ENCODE measurements around the gene ZNF718. TPM values are rescaled to one million over a fixed set of nuclear protein-coding genes. Genes with fewer than 3 reads are reported as not detected.

ZNF718 gene
- total and polyA plus RNA-seq, 2 of the 8 experiments (the other 6 are each of a cell fraction or from before 2014, with no cell fraction given), result 3.3 to 19.5 TPM

GRCh38 chr4:147233-147632, 22.9 kb downstream of the ZNF718 start:
- POLR2A ChIA-PET (ENCODE audit: partially characterized antibody), result interaction anchor here (0.7 to 1.6 kb wide), 3 partner anchors 11 to 157 kb away, joined by 3 to 5 read pairs (median 3); partner anchors contain the start of gene ZNF718
- Histone ChIP-seq H3K4me3 (ENCODE audit: extremely low read depth in 1 of 4, insufficient read depth in 2 of 4, low read depth in 3 of 4, low read length in 4 of 4) (no peak overlapping the region), H3K4me1 (replicated peaks in 1 of 4; ENCODE audit: control insufficient read depth in 3 of 4, insufficient read depth in 4 of 4, low read length in 3 of 4) (no peaks in the 10 kb centered on the region), H4K5ac (ENCODE audit: insufficient read length, low read depth, low read length) (no peak overlapping the region), H3K14ac (ENCODE audit: insufficient read length) (no peak overlapping the region), H3K9me3 (ENCODE audit: insufficient read depth in 2 of 2, low read depth in 1 of 2, low read length in 1 of 2) (peaks cover 28 to 36% of the 10 kb centered on the region in 2 experiments), H2BK15ac (ENCODE audit: low read length) (no peak overlapping the region), H3K18ac (ENCODE audit: extremely low read depth, low read length) (no peak overlapping the region), H2BK20ac (ENCODE audit: low read length) (no peak overlapping the region), H3K23me2 (ENCODE audit: low read depth, low read length) (no peaks in the 10 kb centered on the region), H2AK5ac (ENCODE audit: low read depth, low read length) (no peak overlapping the region), H2AFZ (ENCODE audit: low read length) (no peak overlapping the region), H3K79me1 (ENCODE audit: low read depth, low read length) (0 out of 2 replicates have a peak, but pooled peaks cover 7% of the 10 kb centered on the region), H2BK120ac (replicated peaks; ENCODE audit: low read depth, low read length) (no peak overlapping the region), H4K20me1 (replicated peaks in 1 of 2; ENCODE audit: control insufficient read depth in 1 of 2, insufficient read depth in 2 of 2, low read length in 2 of 2) (no peaks in the 10 kb centered on the region), H2BK12ac (ENCODE audit: low read depth, low read length) (no peak overlapping the region), H3K27ac (ENCODE audit: low read depth, low read length) (no peak overlapping the region), H4K91ac (replicated peaks; ENCODE audit: insufficient read length, low read length) (no peak overlapping the region), H3K27me3 (replicated peaks in 1 of 4; ENCODE audit: control insufficient read depth in 3 of 4, extremely low read depth in 1 of 4, insufficient read depth in 3 of 4, low read length in 3 of 4) (peaks cover 0 to 1% (median 0%) of the 10 kb centered on the region in 4 experiments; a peak in 1 of 7 replicates), H3K36me3 (ENCODE audit: control insufficient read depth in 2 of 4, insufficient read depth in 4 of 4, low read length in 3 of 4) (peaks cover 0 to 58% (median 26%) of the 10 kb centered on the region in 4 experiments; a peak in 4 of 8 replicates), H3K4me2 (ENCODE audit: insufficient read depth in 1 of 2, low read depth in 2 of 2, low read length in 2 of 2) (no peak overlapping the region), H3K79me2 (ENCODE audit: control insufficient read depth in 1 of 2, insufficient read depth in 2 of 2, low read length in 2 of 2) (peaks cover 10 to 76% of the 10 kb centered on the region in 2 experiments; a peak in 3 of 4 replicates), H3K9ac (replicated peaks in 1 of 4; ENCODE audit: extremely low read depth in 1 of 4, low read depth in 3 of 4, low read length in 3 of 4) (no peak overlapping the region), H3K23ac (ENCODE audit: insufficient read length) (no peak overlapping the region), H3K56ac (replicated peaks; ENCODE audit: insufficient read length, low read depth, low read length) (no peak overlapping the region), H3K4ac (replicated peaks; ENCODE audit: insufficient read length, low read depth, low read length) (no peak overlapping the region), H2BK5ac (ENCODE audit: low read depth, low read length) (no peak overlapping the region), H4K8ac (ENCODE audit: extremely low read depth, insufficient read depth, low read length) (no peak overlapping the region)
- CTCF ChIA-PET (ENCODE audit: partially characterized antibody), result interaction anchor here (0.7 to 1.0 kb wide), 3 partner anchors 12 to 167 kb away, joined by 3 read pairs; partner anchors contain the start of gene ZNF732
- DNase-seq (ENCODE audit: low read depth in 1 of 2, low spot score in 2 of 2), result no peak
- no peak for FAIRE-seq
- 94% methylated on average over 4 of the region's 4 CpGs; no CpG with 5 or more reads in 1 of the 2 experiments for WGBS, 2 experiments (ENCODE audit: extremely low coverage in 1 of 2, insufficient coverage in 1 of 2, insufficient read length in 1 of 2, insufficient replicate concordance in 2 of 2, low coverage in 1 of 2, low lambda C conversion rate in 2 of 2, missing lambda C conversion rate in 1 of 2)
- TF ChIP-seq EZH2 (IDR thresholded peaks at IDR 0.05; ENCODE audit: low read depth, low read length, severe bottlenecking) (no peak), CHD1 (IDR thresholded peaks at IDR 0.05; ENCODE audit: low read depth, low read length) (no peak), GTF2F1 (IDR thresholded peaks at IDR 0.05; ENCODE audit: borderline replicate concordance, low read depth, low read length) (no peak), RBBP5 (IDR thresholded peaks at IDR 0.05; ENCODE audit: borderline replicate concordance, low read depth, low read length) (no peak), TAF1 (IDR thresholded peaks at IDR 0.05; ENCODE audit: low read depth, low read length) (no peak), SIX5 (IDR thresholded peaks at IDR 0.05; ENCODE audit: low read depth, low read length) (no peak), CBX8 (IDR thresholded peaks at IDR 0.05; ENCODE audit: borderline replicate concordance, low read depth, low read length) (no peak), POLR2A (IDR thresholded peaks at IDR 0.05; ENCODE audit: control extremely low read depth in 1 of 2, low read depth in 2 of 2, low read length in 2 of 2) (no peak), RAD21 (IDR thresholded peaks at IDR 0.05 in 1 of 2, conservative IDR thresholded peaks at IDR 0.05 in 1 of 2; ENCODE audit: low read depth in 2 of 2, low read length in 2 of 2) (no peak), BCL11A (IDR thresholded peaks at IDR 0.05; ENCODE audit: low read depth in 2 of 2, low read length in 2 of 2) (no peak), HDAC6 (IDR thresholded peaks at IDR 0.05; ENCODE audit: low read depth, low read length) (no peak), SRF (IDR thresholded peaks at IDR 0.05; ENCODE audit: low read depth, low read length) (no peak), TCF12 (IDR thresholded peaks at IDR 0.05; ENCODE audit: low read depth, low read length) (no peak), RNF2 (IDR thresholded peaks at IDR 0.05; ENCODE audit: borderline replicate concordance, low read depth, low read length, missing control alignments, poor library complexity, severe bottlenecking) (no peak)
